ENCODE results near the gene TRIM28. TPM values are rescaled to one million over a fixed set of nuclear protein-coding genes. Genes with fewer than 3 reads are reported as not detected.
A peak's percentile ranks its signal among the peaks of the same experiment; 100 is the strongest.
"Not testable (repeated sequence)": the region's sequence is repeated elsewhere in the genome, so short reads cannot be mapped to it uniquely, and the experiment has no call there.

The TRIM28 gene
- total RNA-seq, 1 experiment from 2014 or later, result 908 TPM

DNA sequence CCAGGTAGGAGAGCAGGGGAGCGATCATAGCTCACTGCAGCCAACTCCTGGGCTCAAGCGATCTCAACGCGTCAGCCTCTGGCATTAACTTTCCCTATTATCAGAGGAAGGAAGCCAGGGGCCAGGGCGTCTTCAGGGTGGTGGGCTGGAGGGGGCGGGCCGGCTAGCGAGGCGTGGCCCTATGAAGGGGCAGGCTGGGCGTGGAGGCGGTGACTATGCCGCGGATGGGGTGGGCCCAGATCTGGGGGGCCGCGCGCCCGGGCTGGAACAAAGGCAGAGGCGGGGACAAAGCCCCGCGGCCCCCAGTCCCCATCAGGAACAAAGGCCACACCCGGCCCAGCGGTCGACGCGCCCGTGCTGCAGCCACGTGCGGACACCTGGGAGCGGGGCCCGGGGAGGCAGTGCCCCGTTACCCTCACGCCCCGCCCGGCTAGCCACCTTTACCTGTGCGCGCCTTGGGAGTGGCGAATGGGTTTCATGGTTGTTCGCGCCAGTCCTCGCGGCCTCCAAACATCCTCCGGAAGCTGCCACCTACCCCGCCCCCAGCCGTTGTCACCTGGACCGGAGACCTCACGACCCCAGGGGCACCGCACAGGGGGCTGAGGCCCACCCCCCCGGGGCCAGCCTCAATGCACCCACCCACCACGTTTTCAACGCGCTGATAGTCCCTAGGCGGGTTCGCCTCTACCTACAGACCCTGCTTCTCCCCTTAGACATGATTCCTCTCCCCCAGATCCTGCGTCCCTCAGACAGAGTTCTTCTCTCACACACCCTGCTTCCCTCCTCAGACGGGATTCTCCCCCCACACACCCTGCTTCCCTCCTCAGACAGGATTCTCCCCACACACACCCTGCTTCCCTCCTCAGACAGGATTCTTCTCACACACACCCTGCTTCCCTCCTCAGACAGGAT, 5.4 kb upstream of the TRIM28 start:
- ATAC-seq (no peak), DNase-seq (ENCODE audit: low read depth, low spot score) (no peak)
- H3K9me2 ChIP-seq (ENCODE audit: insufficient read depth), result no peaks in the 10 kb centered on the region
- H4K20me1 ChIP-seq (ENCODE audit: insufficient read depth), result no peaks in the 10 kb centered on the region
- TF ChIP-seq EGR1 (IDR thresholded peaks at IDR 0.05; ENCODE audit: low read depth) (no peak), POLR2A (IDR thresholded peaks at IDR 0.05; ENCODE audit: borderline replicate concordance, extremely low read depth, insufficient read depth, insufficient read length) (no peak), EZH2phosphoT487 (IDR thresholded peaks at IDR 0.05; ENCODE audit: borderline replicate concordance) (no peak), POLR2AphosphoS5 (IDR thresholded peaks at IDR 0.05; ENCODE audit: low read depth, low read length) (no peak)
- no peaks in the 10 kb centered on the region for H3K9me3 ChIP-seq (ENCODE audit: control insufficient read depth in 1 of 2, insufficient read depth in 1 of 2, low read depth in 1 of 2, low read length in 2 of 2)
- H3K4me3 ChIP-seq (replicated peaks in 1 of 2; ENCODE audit: low read depth in 1 of 2, low read length in 2 of 2), result no peak overlapping the region
- H3K4me1 ChIP-seq (ENCODE audit: control insufficient read depth in 1 of 2, insufficient read depth in 2 of 2, low read length in 2 of 2), result peaks cover 3 to 5% of the 10 kb centered on the region in 2 experiments
- H3K27me3 ChIP-seq (ENCODE audit: insufficient read depth, low read length), result peaks cover 14% of the 10 kb centered on the region; the same call in 1 of the 2 replicates
- no peak overlapping the region for H3K9ac ChIP-seq (ENCODE audit: low read length)
- no peak overlapping the region for H3K27ac ChIP-seq (ENCODE audit: low read depth, low read length)
- ChIA-PET POLR2A (no interaction called here), RAD21 (ENCODE audit: low non-redundant PET in 1 of 2, low total read pairs in 2 of 2, uncharacterized antibody in 2 of 2, unreplicated experiment in 2 of 2) (no interaction called here), CTCF (no interaction called here)
- H3K36me3 ChIP-seq (ENCODE audit: control insufficient read depth in 1 of 2, insufficient read depth in 2 of 2, low read length in 2 of 2), result no peaks in the 10 kb centered on the region
- no peak overlapping the region for H3K4me2 ChIP-seq (ENCODE audit: low read length)
- intact Hi-C loops (cut with micrococcal nuclease), result no loop called here
- H3K79me2 ChIP-seq (ENCODE audit: insufficient read depth, low read length), result no peaks in the 10 kb centered on the region
- H2AFZ ChIP-seq (ENCODE audit: low read depth, low read length, poor library complexity, severe bottlenecking), result no peak overlapping the region
- no TSS peak for BruUV-seq (replicated peaks)

- CTCF ChIA-PET; BruUV-seq (replicated peaks); H3K4me3 ChIP-seq (replicated peaks in 1 of 2; ENCODE audit: low read depth in 1 of 2, low read length in 2 of 2); H3K27ac ChIP-seq (ENCODE audit: low read depth, low read length); H3K4me2 ChIP-seq (ENCODE audit: low read length); H3K36me3 ChIP-seq (ENCODE audit: control insufficient read depth in 1 of 2, insufficient read depth in 2 of 2, low read length in 2 of 2); POLR2A ChIA-PET; H4K20me1 ChIP-seq (ENCODE audit: insufficient read depth); DNase-seq (ENCODE audit: low read depth, low spot score); H3K79me2 ChIP-seq (ENCODE audit: insufficient read depth, low read length); ATAC-seq; intact Hi-C loops (cut with micrococcal nuclease); H2AFZ ChIP-seq (ENCODE audit: low read depth, low read length, poor library complexity, severe bottlenecking); H3K9me3 ChIP-seq (ENCODE audit: control insufficient read depth in 1 of 2, insufficient read depth in 1 of 2, low read depth in 1 of 2, low read length in 2 of 2); RAD21 ChIA-PET (ENCODE audit: low non-redundant PET in 1 of 2, low total read pairs in 2 of 2, uncharacterized antibody in 2 of 2, unreplicated experiment in 2 of 2); H3K9ac ChIP-seq (ENCODE audit: low read length); H3K9me2 ChIP-seq (ENCODE audit: insufficient read depth): not testable (repeated sequence)
- Histone ChIP-seq H3K4me1 (ENCODE audit: control insufficient read depth in 1 of 2, insufficient read depth in 2 of 2, low read length in 2 of 2) (peaks cover 3 to 10% of the 10 kb centered on the region in 2 experiments), H3K27me3 (ENCODE audit: insufficient read depth, low read length) (peaks cover 14% of the 10 kb centered on the region; the same call in 1 of the 2 replicates)
These were observed 4.7 kb upstream of the TRIM28 start for GRCh38 chr19:58539169-58539559.

DNA sequence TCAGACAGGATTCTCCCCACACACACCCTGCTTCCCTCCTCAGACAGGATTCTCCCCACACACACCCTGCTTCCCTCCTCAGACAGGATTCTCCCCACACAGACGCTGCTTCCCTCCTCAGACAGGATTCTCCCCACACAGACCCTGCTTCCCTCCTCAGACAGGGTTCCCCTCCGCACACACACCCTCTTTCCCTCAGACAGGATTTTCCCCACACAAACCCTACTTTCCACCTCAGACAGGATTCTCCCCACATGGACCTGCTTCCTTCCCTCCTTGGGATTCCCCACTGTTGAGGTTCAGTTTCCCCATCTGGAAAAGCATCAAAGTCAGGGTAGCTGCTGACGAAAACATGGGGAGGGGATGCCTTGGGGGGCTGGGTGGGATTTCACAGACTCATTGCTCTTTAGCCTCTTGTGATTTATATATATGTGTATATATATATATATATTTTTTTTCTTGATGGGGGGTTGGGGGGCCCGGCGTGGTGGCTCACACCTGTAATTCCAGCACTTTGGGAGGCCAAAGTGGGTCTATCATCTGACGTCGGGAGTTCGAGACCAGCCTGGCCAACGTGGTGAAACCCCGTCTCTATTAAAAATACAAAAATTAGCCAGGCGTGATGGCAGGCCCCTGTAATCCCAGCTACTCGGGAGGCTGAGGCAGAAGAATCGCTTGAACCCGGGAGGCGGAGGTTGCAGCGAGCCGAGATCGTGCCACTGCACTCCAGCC, 1.1 kb upstream of the TRIM28 start:
- Histone ChIP-seq H3K4me2 (ENCODE audit: low read length) (peak overlapping the region; percentile 85), H3K9ac (ENCODE audit: low read length) (peak overlapping the region; percentile 93; the same call in 1 of the 2 replicates), H3K4me1 (ENCODE audit: control insufficient read depth in 1 of 2, insufficient read depth in 2 of 2, low read length in 2 of 2) (peaks cover 14 to 27% of the 10 kb centered on the region in 2 experiments), H3K79me2 (ENCODE audit: insufficient read depth, low read length) (peaks cover 32% of the 10 kb centered on the region), H4K20me1 (ENCODE audit: insufficient read depth) (peaks cover 29% of the 10 kb centered on the region; the same call in 1 of the 2 replicates), H3K27ac (ENCODE audit: low read depth, low read length) (peak overlapping the region; percentile 77), H3K4me3 (replicated peaks in 1 of 2; ENCODE audit: low read depth in 1 of 2, low read length in 2 of 2) (peak overlapping the region in 1 of 2 experiments; percentile 52; a peak in 1 of 4 replicates), H3K27me3 (ENCODE audit: insufficient read depth, low read length) (peaks cover 14% of the 10 kb centered on the region; the same call in 1 of the 2 replicates), H3K36me3 (ENCODE audit: control insufficient read depth in 1 of 2, insufficient read depth in 2 of 2, low read length in 2 of 2) (peaks cover 20 to 26% of the 10 kb centered on the region in 2 experiments; a peak in 2 of 4 replicates)
- H3K9me3 ChIP-seq (ENCODE audit: control insufficient read depth in 1 of 2, insufficient read depth in 1 of 2, low read depth in 1 of 2, low read length in 2 of 2); DNase-seq (ENCODE audit: low read depth, low spot score); H2AFZ ChIP-seq (ENCODE audit: low read depth, low read length, poor library complexity, severe bottlenecking); BruUV-seq (replicated peaks); ATAC-seq; intact Hi-C loops (cut with micrococcal nuclease); H3K9me2 ChIP-seq (ENCODE audit: insufficient read depth); RAD21 ChIA-PET (ENCODE audit: low non-redundant PET in 1 of 2, low total read pairs in 2 of 2, uncharacterized antibody in 2 of 2, unreplicated experiment in 2 of 2): not testable (repeated sequence)
- POLR2A ChIA-PET, result interaction anchor here (1.6 to 2.4 kb wide), 4 partner anchors 9 to 22 kb away, joined by 4 to 31 read pairs (median 18); partner anchors contain the start of genes CHMP2A and ZBTB45
- CTCF ChIA-PET, result interaction anchor here (1.7 to 1.8 kb wide), 2 partner anchors 23 to 29 kb away, joined by 9 to 11 read pairs; partner anchors contain the start of gene ZBTB45

Measured in HCT116 (cell line).